Measurements from ENCODE around the gene EIF2B5. TPM values are rescaled to one million over a fixed set of nuclear protein-coding genes. Genes with fewer than 3 reads are reported as not detected.

Gene EIF2B5
- total and polyA plus RNA-seq, 9 of the 15 experiments (the other 6 are each of a cell fraction or from before 2014, with no cell fraction given), result 19.1 to 92.4 (median 74.0) TPM

GRCh38 chr3:184181596-184181995 lies 46.4 kb downstream of the EIF2B5 start:
- Histone ChIP-seq H3K4me2 (ENCODE audit: insufficient read depth, low read length) (no peak overlapping the region), H4K20me1 (replicated peaks; ENCODE audit: control insufficient read depth, insufficient read depth, low read length) (peaks cover 19% of the 10 kb centered on the region), H3K9me1 (ENCODE audit: control insufficient read depth, insufficient read depth, low read length) (no peaks in the 10 kb centered on the region), H3K9ac (ENCODE audit: insufficient read depth in 1 of 2, low read depth in 2 of 2, low read length in 2 of 2) (no peak overlapping the region), H3K4me1 (replicated peaks in 1 of 2; ENCODE audit: control insufficient read depth in 2 of 2, insufficient read depth in 2 of 2, low read length in 2 of 2) (peaks cover 27 to 51% of the 10 kb centered on the region in 2 experiments), H3K27ac (ENCODE audit: extremely low read depth, low read depth, low read length) (no peak overlapping the region; the same call in 2 of the 3 replicates), H3K36me3 (ENCODE audit: control insufficient read depth, insufficient read depth, low read length) (peaks cover 87% of the 10 kb centered on the region), H3K79me2 (ENCODE audit: control insufficient read depth, insufficient read depth, low read length) (peaks cover 32% of the 10 kb centered on the region), H3K9me3 (replicated peaks; ENCODE audit: control insufficient read depth, insufficient read depth, low read depth, low read length) (no peaks in the 10 kb centered on the region), H3K27me3 (ENCODE audit: control insufficient read depth in 2 of 2, insufficient read depth in 2 of 2, low read length in 2 of 2) (no peaks in the 10 kb centered on the region), H3K4me3 (no peak overlapping the region), H2AFZ (ENCODE audit: low read depth, low read length) (no peak overlapping the region)
- 96% methylated on average over 9 of the region's 9 CpGs for whole genome bisulfite sequencing (ENCODE audit: insufficient coverage, low coverage, missing lambda C conversion rate)
- in situ Hi-C loops (cut with MboI), result no loop called here
- intact Hi-C loops (cut with micrococcal nuclease), result no loop called here
- FAIRE-seq (no peak), DNase-seq (ENCODE audit: extremely low read depth in 1 of 4, low spot score in 3 of 4) (no peak), ATAC-seq (no peak)
- BruUV-seq (replicated peaks), result no TSS peak
- TF ChIP-seq, protein P1, sequence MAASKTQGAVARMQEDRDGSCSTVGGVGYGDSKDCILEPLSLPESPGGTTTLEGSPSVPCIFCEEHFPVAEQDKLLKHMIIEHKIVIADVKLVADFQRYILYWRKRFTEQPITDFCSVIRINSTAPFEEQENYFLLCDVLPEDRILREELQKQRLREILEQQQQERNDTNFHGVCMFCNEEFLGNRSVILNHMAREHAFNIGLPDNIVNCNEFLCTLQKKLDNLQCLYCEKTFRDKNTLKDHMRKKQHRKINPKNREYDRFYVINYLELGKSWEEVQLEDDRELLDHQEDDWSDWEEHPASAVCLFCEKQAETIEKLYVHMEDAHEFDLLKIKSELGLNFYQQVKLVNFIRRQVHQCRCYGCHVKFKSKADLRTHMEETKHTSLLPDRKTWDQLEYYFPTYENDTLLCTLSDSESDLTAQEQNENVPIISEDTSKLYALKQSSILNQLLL (CRISPR knock-in tag; IDR thresholded peaks at IDR 0.05; ENCODE audit: borderline replicate concordance), result no peak
- TF ChIP-seq ZBED1 (IDR thresholded peaks at IDR 0.05) (peak; percentile 20; the same call in 1 of the 2 replicates), ZNF133 (CRISPR knock-in tag; IDR thresholded peaks at IDR 0.05) (no peak), HMG20A (CRISPR knock-in tag; conservative IDR thresholded peaks at IDR 0.05) (no peak), FUS (optimal IDR thresholded peaks at IDR 0.05; ENCODE audit: low read depth, low read length) (no peak)
- TF ChIP-seq, protein P2, sequence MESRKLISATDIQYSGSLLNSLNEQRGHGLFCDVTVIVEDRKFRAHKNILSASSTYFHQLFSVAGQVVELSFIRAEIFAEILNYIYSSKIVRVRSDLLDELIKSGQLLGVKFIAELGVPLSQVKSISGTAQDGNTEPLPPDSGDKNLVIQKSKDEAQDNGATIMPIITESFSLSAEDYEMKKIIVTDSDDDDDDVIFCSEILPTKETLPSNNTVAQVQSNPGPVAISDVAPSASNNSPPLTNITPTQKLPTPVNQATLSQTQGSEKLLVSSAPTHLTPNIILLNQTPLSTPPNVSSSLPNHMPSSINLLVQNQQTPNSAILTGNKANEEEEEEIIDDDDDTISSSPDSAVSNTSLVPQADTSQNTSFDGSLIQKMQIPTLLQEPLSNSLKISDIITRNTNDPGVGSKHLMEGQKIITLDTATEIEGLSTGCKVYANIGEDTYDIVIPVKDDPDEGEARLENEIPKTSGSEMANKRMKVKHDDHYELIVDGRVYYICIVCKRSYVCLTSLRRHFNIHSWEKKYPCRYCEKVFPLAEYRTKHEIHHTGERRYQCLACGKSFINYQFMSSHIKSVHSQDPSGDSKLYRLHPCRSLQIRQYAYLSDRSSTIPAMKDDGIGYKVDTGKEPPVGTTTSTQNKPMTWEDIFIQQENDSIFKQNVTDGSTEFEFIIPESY (CRISPR knock-in tag; IDR thresholded peaks at IDR 0.05), result peak; percentile 70; the same call in 1 of the 2 replicates
- ChIA-PET CTCF (ENCODE audit: low intra/inter-chr PET ratio) (no interaction called here), POLR2A (interaction anchor here (0.5 to 1.5 kb wide), 9 partner anchors 9 to 145 kb away, joined by 3 to 8 read pairs (median 4); no protein-coding TSS in a partner anchor)
